K562 (cell line): ENCODE data around the gene DNAJC11. TPM values are rescaled to one million over a fixed set of nuclear protein-coding genes. Genes with fewer than 3 reads are reported as not detected.
A peak's percentile ranks its signal among the peaks of the same experiment; 100 is the strongest.

ENCODE experiments used
- ATAC-seq: fragments of 200-7000 bp; cut with Tn5 transposase; 3 replicates; pipeline ENCODE4 v1.9.1; 2020; ENCODE audit warnings: moderate library complexity
- BruUV-seq: library from RNA; stranded (reverse); fragments of 400-500 nt; replicated peaks from 2 replicates; lab custom pipeline; 2021; lab: Mats Ljungman, UMichigan
- CTCF ChIA-PET: fragments of 300-600 bp; formaldehyde crosslinking; extraction: SDS; loops from one replicate; lab custom pipeline; 2021; ENCODE audit warnings: low intra/inter-chr PET ratio; lab: Yijun Ruan, JAX
- POLR2A ChIA-PET: fragments of 300-600, 350-650 bp; sonication (Branson Sonifier 250); formaldehyde crosslinking; extraction: SDS; loops from one replicate; lab custom pipeline; 2021; ENCODE audit warnings: antibody characterized with exemption, inconsistent platforms; lab: Yijun Ruan, JAX
- DNase-seq, 4 experiments: peaks; one replicate each; pipeline versions ENCODE4 v3.0.0 to v3.0.0-alpha.2; 2011 to 2018; ENCODE audit warnings: low spot score in 3 of 4, mixed read lengths in 3 of 4; ENCODE audit errors: extremely low read depth in 1 of 4
- FAIRE-seq: peaks from 2 replicates; lab custom pipeline; 2011; peaks lifted over from hg19 to GRCh38; lab: Jason Lieb, UNC
- H2AFZ ChIP-seq: 2 replicates; pipeline ENCODE4 v1.6.0; 2011; ENCODE audit warnings: low read depth, low read length, control low read depth, inconsistent platforms
- H3K27ac ChIP-seq: fragments of 200-600 bp; 3 replicates; pipeline ENCODE4 v1.8.0; 2011; ENCODE audit warnings: low read depth, mild to moderate bottlenecking, control low read depth, inconsistent platforms, low read length, moderate library complexity, mixed read lengths; ENCODE audit errors: extremely low read depth
- H3K27me3 ChIP-seq, 2 experiments: fragments of 300-600 bp in 1 of 2; 2 replicates in 1 of 2; 3 replicates in 1 of 2; pipeline versions ENCODE4 v1.6.0 to v1.8.0; 2011; ENCODE audit warnings: inconsistent platforms in 2 of 2, low read length in 2 of 2, mild to moderate bottlenecking in 1 of 2, mixed read lengths in 1 of 2, moderate library complexity in 1 of 2; ENCODE audit not compliant: control insufficient read depth in 2 of 2, insufficient read depth in 2 of 2
- H3K36me3 ChIP-seq: fragments of 300-600 bp; 3 replicates; pipeline ENCODE4 v1.8.0; 2011; ENCODE audit warnings: mild to moderate bottlenecking, low read length, inconsistent platforms; ENCODE audit not compliant: control insufficient read depth, insufficient read depth
- H3K4me1 ChIP-seq, 2 experiments: fragments of 200-600 bp in 1 of 2; replicated peaks in 1 of 2; 2 replicates in 1 of 2; 3 replicates in 1 of 2; pipeline versions ENCODE4 v1.5.1 to v1.8.0; 2011; ENCODE audit warnings: inconsistent platforms in 2 of 2, low read length in 2 of 2, mild to moderate bottlenecking in 1 of 2, mixed read lengths in 1 of 2, moderate library complexity in 1 of 2; ENCODE audit not compliant: control insufficient read depth in 2 of 2, insufficient read depth in 2 of 2
- H3K4me2 ChIP-seq: 2 replicates; pipeline ENCODE4 v1.6.1; 2011; ENCODE audit warnings: low read length, control low read depth, inconsistent platforms, mixed read lengths; ENCODE audit not compliant: insufficient read depth
- H3K4me3 ChIP-seq: fragments of 200-600 bp; sonication (generic), shearing (Covaris generic); 2 replicates; pipeline ENCODE4 v1.5.1; 2016; ENCODE audit warnings: control low read depth, inconsistent platforms
- H3K79me2 ChIP-seq: fragments of 200-600 bp; 3 replicates; pipeline ENCODE4 v1.8.0; 2011; ENCODE audit warnings: low read length, inconsistent platforms; ENCODE audit not compliant: control insufficient read depth, insufficient read depth
- H3K9ac ChIP-seq, 2 experiments: 2 replicates each; pipeline versions ENCODE4 v1.6.0 to v1.6.1; 2011; ENCODE audit warnings: low read depth in 2 of 2, low read length in 2 of 2, control low read depth in 1 of 2, inconsistent platforms in 1 of 2, mild to moderate bottlenecking in 1 of 2, mixed read lengths in 1 of 2; ENCODE audit not compliant: insufficient read depth in 1 of 2
- H3K9me1 ChIP-seq: one replicate; pipeline ENCODE4 v1.6.0; 2011; ENCODE audit warnings: inconsistent platforms, mild to moderate bottlenecking, low read length, moderate library complexity; ENCODE audit not compliant: control insufficient read depth, insufficient read depth
- H3K9me3 ChIP-seq: replicated peaks from 2 replicates; pipeline ENCODE4 v1.5.1; 2011; ENCODE audit warnings: low read depth, low read length, inconsistent platforms; ENCODE audit not compliant: control insufficient read depth, insufficient read depth
- H4K20me1 ChIP-seq: replicated peaks from 2 replicates; pipeline ENCODE4 v1.6.1; 2011; ENCODE audit warnings: low read length, inconsistent platforms, mixed read lengths; ENCODE audit not compliant: control insufficient read depth, insufficient read depth
- BRD4 ChIP-seq: fragments of 200-600 bp; sonication (generic); IDR thresholded peaks from 2 replicates; pipeline ENCODE4 v1.6.1; 2017; ENCODE audit warnings: inconsistent platforms
- ERF ChIP-seq: fragments of 450-650 bp; formaldehyde crosslinking; IDR thresholded peaks from 2 replicates; pipeline ENCODE4 v1.4.0; 2020; ENCODE audit warnings: mild to moderate bottlenecking, mixed read lengths
- FOXO4 ChIP-seq: fragments of 450-650 bp; formaldehyde crosslinking; IDR thresholded peaks from 2 replicates; pipeline ENCODE4 v1.4.0; 2020; ENCODE audit warnings: mild to moderate bottlenecking, moderate library complexity
- HDAC2 ChIP-seq: fragments of 450-650 bp; IDR thresholded peaks from 2 replicates; pipeline ENCODE4 v1.6.1; 2016; ENCODE audit warnings: mild to moderate bottlenecking
- JUN ChIP-seq, 2 experiments: sonication (generic) in 1 of 2; formaldehyde crosslinking in 1 of 2; IDR thresholded peaks; 2 replicates each; pipeline versions ENCODE4 v1.6.1 to v1.8.0; 2012 to 2022; ENCODE audit warnings: borderline replicate concordance in 2 of 2, mild to moderate bottlenecking in 2 of 2, improper control_type of control experiment in 1 of 2, low read depth in 1 of 2, low read length in 1 of 2, missing genetic modification reagents in 1 of 2
- KLF10 ChIP-seq: fragments of 250-450 bp; sonication (Bioruptor Pico); IDR thresholded peaks from 2 replicates; pipeline ENCODE4 v1.6.1; 2021; ENCODE audit warnings: matching md5 sums
- MAZ ChIP-seq, 2 experiments: fragments of 450-650 bp in 1 of 2; sonication (generic) in 1 of 2; formaldehyde crosslinking; IDR thresholded peaks in 1 of 2; conservative IDR thresholded peaks in 1 of 2; 2 replicates each; pipeline versions ENCODE4 v1.4.0 to v1.5.0; 2020; ENCODE audit warnings: mild to moderate bottlenecking in 1 of 2, missing genetic modification reagents in 1 of 2
- NR1H2 ChIP-seq: sonication (generic); formaldehyde crosslinking; IDR thresholded peaks from 2 replicates; pipeline ENCODE4 v1.4.0; 2020; ENCODE audit warnings: mild to moderate bottlenecking, missing genetic modification reagents
- NR4A1 ChIP-seq, 2 experiments: fragments of 250-450 bp in 1 of 2; fragments of 450-650 bp in 1 of 2; sonication (Bioruptor Pico) in 1 of 2; IDR thresholded peaks; 2 replicates each; pipeline versions ENCODE4 v1.4.0 to v1.6.1; 2016 to 2020; ENCODE audit warnings: mild to moderate bottlenecking in 2 of 2, missing compliant biosample characterization in 1 of 2, missing genetic modification characterization in 1 of 2, moderate library complexity in 1 of 2
- POLR2AphosphoS5 ChIP-seq: IDR thresholded peaks from 2 replicates; pipeline ENCODE4 v1.6.1; 2011; ENCODE audit warnings: mild to moderate bottlenecking, low read depth, low read length, moderate library complexity; ENCODE audit not compliant: control insufficient read depth, insufficient read depth
- RFX7 ChIP-seq: fragments of 250-450 bp; sonication (Bioruptor Pico); IDR thresholded peaks from 2 replicates; pipeline ENCODE4 v1.5.1; 2021; ENCODE audit warnings: mild to moderate bottlenecking
- SMAD2 ChIP-seq: fragments of 150-350 bp; IDR thresholded peaks from 2 replicates; pipeline ENCODE4 v1.6.1; 2014; ENCODE audit warnings: low read depth, mild to moderate bottlenecking, low read length
- SRSF3 ChIP-seq: fragments of 200-400 bp; formaldehyde crosslinking; IDR thresholded peaks from 2 replicates; pipeline ENCODE4 v1.6.1; 2016; ENCODE audit warnings: mild to moderate bottlenecking, low read length, moderate library complexity; ENCODE audit not compliant: insufficient read depth
- THRB ChIP-seq: fragments of 450-650 bp; formaldehyde crosslinking; conservative IDR thresholded peaks from 2 replicates; pipeline ENCODE4 v1.4.0; 2022; ENCODE audit warnings: mild to moderate bottlenecking, missing genetic modification characterization
- ZBTB33 ChIP-seq: sonication (generic); formaldehyde crosslinking; IDR thresholded peaks from 2 replicates; pipeline ENCODE4 v1.8.1; 2023; ENCODE audit warnings: mild to moderate bottlenecking, missing genetic modification reagents
- ZBTB8A ChIP-seq: fragments of 450-650 bp; IDR thresholded peaks from 2 replicates; pipeline ENCODE4 v1.6.1; 2018; ENCODE audit warnings: mild to moderate bottlenecking, moderate library complexity; ENCODE audit not compliant: partially characterized antibody
- ZNF253 ChIP-seq: fragments of 250-450 bp; sonication (Bioruptor Pico); conservative IDR thresholded peaks from 2 replicates; pipeline ENCODE4 v1.6.1; 2021; ENCODE audit warnings: mild to moderate bottlenecking
- ZNF75A ChIP-seq: fragments of 450-650 bp; formaldehyde crosslinking; IDR thresholded peaks from 2 replicates; pipeline ENCODE4 v1.4.0; 2020; ENCODE audit warnings: mild to moderate bottlenecking
- WGBS: fragments of 100-300 bp; shearing (Covaris generic); methylation state at CpG from one replicate; pipeline ENCODE4 v1.1.6; 2016; ENCODE audit warnings: low coverage, mixed read lengths; ENCODE audit not compliant: insufficient coverage; ENCODE audit errors: missing lambda C conversion rate; 5-methylcytosine and 5-hydroxymethylcytosine counted together
- in situ Hi-C: fragments of 300-500 bp; cut with MboI; formaldehyde crosslinking; loops from 4 replicates; pipeline ENCODE4 v1.15.0; 2018; ENCODE audit warnings: inconsistent platforms, mixed read lengths
- intact Hi-C: fragments of 100-400 bp; cut with micrococcal nuclease; formaldehyde crosslinking; loops from 2 replicates; pipeline ENCODE4 v1.14.2; 2022
- polyA plus RNA-seq, 8 experiments: library from polyadenylated mRNA; depleted of rRNA in 4 of 8; stranded (reverse) in 5 of 8; unstranded in 3 of 8; fragments of >200 nt; fragmentation: Nextera tagmentation in 2 of 8; fragmentation: Illumina TruSeq in 1 of 8; extraction: Ambion mirVana in 2 of 8; extraction: Trizol in 1 of 8; gene quantifications; 2 replicates each; pipeline versions ENCODE4 v1.2.1 to v1.2.3, GENCODE V29; 2011 to 2014; ENCODE audit warnings: inconsistent platforms in 1 of 8, missing spikeins in 1 of 8
- total RNA-seq, 7 experiments: library from RNA; depleted of rRNA in 6 of 7; stranded (reverse); fragments of >200 nt in 6 of 7; fragmentation: Illumina TruSeq in 2 of 7; extraction: Trizol in 2 of 7; gene quantifications; 2 replicates each; pipeline versions ENCODE4 v1.2.1 to v1.2.3, GENCODE V29; 2011 to 2021; ENCODE audit warnings: low replicate concordance in 1 of 7

Gene DNAJC11
- total and polyA plus RNA-seq, 9 of the 15 experiments (the other 6 are each of a cell fraction or from before 2014, with no cell fraction given): 14.1 to 123 (median 76.6) TPM

GRCh38 chr1:6593810-6594209, 107.8 kb downstream of the DNAJC11 start:
- Histone ChIP-seq H3K27ac (no peak overlapping the region), H3K27me3 (no peaks in the 10 kb centered on the region), H3K4me3 (no peak overlapping the region), H3K9me3 (no peaks in the 10 kb centered on the region), H3K79me2 (peaks cover 40% of the 10 kb centered on the region), H3K9ac (no peak overlapping the region), H3K4me1 (peaks cover 6 to 34% of the 10 kb centered on the region in 2 experiments; a peak in 3 of 5 replicates), H2AFZ (no peak overlapping the region), H3K9me1 (peaks cover 14% of the 10 kb centered on the region), H3K4me2 (no peak overlapping the region), H4K20me1 (peaks cover 41% of the 10 kb centered on the region), H3K36me3 (peaks cover 98% of the 10 kb centered on the region)
- no peak for ATAC-seq
- in situ Hi-C loops (no loop called here), intact Hi-C loops (no loop called here)
- no peak for DNase-seq
- ChIA-PET CTCF (no interaction called here), POLR2A (interaction anchor here (1.5 to 4.2 kb wide), 4 partner anchors 9 to 13 kb away, joined by 5 to 59 read pairs (median 18); partner anchors contain the start of genes KLHL21 and ZBTB48)
- no TSS peak for BruUV-seq
- 94% methylated on average over 15 of the region's 15 CpGs for WGBS
- no peak for FAIRE-seq
- TF ChIP-seq ERF (CRISPR knock-in tag) (no peak), FOXO4 (CRISPR knock-in tag) (no peak), ZNF253 (CRISPR knock-in tag) (no peak), ZNF75A (CRISPR knock-in tag) (no peak), SRSF3 (no peak), ZBTB33 (CRISPR knock-in tag) (peak; percentile 56; the same call in 1 of the 2 replicates), POLR2AphosphoS5 (0 out of 2 replicates have a peak, but pooled peaks have one; percentile 11), NR4A1 (CRISPR knock-in tag; IDR thresholded peaks at IDR 0.05) (no peak), NR4A1 (tag; IDR thresholded peaks at IDR 0.05) (no peak), RFX7 (CRISPR knock-in tag) (no peak), NR1H2 (CRISPR knock-in tag) (no peak), ZBTB8A (no peak), KLF10 (CRISPR knock-in tag) (no peak), MAZ (CRISPR knock-in tag; conservative IDR thresholded peaks at IDR 0.05 in 1 of 2, IDR thresholded peaks at IDR 0.05 in 1 of 2) (no peak), THRB (CRISPR knock-in tag) (no peak), BRD4 (no peak), SMAD2 (no peak), HDAC2 (0 out of 2 replicates have a peak, but pooled peaks have one; percentile 29), JUN (IDR thresholded peaks at IDR 0.05; ENCODE audit: borderline replicate concordance, low read depth, low read length) (no peak), JUN (CRISPR knock-in tag; IDR thresholded peaks at IDR 0.05; ENCODE audit: borderline replicate concordance) (no peak)
